Adipocyte (in vitro differentiated cells): ENCODE measurements around the gene CLEC2L.

Experiments used
- DNase-seq: peaks from one replicate; pipeline ENCODE4 v3.0.0-alpha.2; 2015; ENCODE audit warnings: low read depth
- H3K27me3 ChIP-seq: replicated peaks from 2 replicates; pipeline ENCODE4 v1.7.0; 2013; ENCODE audit warnings: mild to moderate bottlenecking, low read length, moderate library complexity; ENCODE audit not compliant: control insufficient read depth, insufficient read depth
- H3K36me3 ChIP-seq: 2 replicates; pipeline ENCODE4 v1.7.0; 2013; ENCODE audit warnings: low read length, mild to moderate bottlenecking, moderate library complexity; ENCODE audit not compliant: control insufficient read depth, insufficient read depth, severe bottlenecking
- H3K4me1 ChIP-seq: 2 replicates; pipeline ENCODE4 v1.7.0; 2013; ENCODE audit warnings: mild to moderate bottlenecking, low read length, moderate library complexity; ENCODE audit not compliant: control insufficient read depth, insufficient read depth
- H3K4me3 ChIP-seq: 2 replicates; pipeline ENCODE4 v1.7.0; 2013; ENCODE audit warnings: mild to moderate bottlenecking, low read length, moderate library complexity
- H3K9ac ChIP-seq: 2 replicates; pipeline ENCODE4 v1.7.0; 2013; ENCODE audit warnings: mild to moderate bottlenecking, low read length, moderate library complexity
- H3K9me3 ChIP-seq: 2 replicates; pipeline ENCODE4 v1.7.0; 2013; ENCODE audit warnings: mild to moderate bottlenecking, low read length, moderate library complexity; ENCODE audit not compliant: control insufficient read depth

CLEC2L gene

DNA sequence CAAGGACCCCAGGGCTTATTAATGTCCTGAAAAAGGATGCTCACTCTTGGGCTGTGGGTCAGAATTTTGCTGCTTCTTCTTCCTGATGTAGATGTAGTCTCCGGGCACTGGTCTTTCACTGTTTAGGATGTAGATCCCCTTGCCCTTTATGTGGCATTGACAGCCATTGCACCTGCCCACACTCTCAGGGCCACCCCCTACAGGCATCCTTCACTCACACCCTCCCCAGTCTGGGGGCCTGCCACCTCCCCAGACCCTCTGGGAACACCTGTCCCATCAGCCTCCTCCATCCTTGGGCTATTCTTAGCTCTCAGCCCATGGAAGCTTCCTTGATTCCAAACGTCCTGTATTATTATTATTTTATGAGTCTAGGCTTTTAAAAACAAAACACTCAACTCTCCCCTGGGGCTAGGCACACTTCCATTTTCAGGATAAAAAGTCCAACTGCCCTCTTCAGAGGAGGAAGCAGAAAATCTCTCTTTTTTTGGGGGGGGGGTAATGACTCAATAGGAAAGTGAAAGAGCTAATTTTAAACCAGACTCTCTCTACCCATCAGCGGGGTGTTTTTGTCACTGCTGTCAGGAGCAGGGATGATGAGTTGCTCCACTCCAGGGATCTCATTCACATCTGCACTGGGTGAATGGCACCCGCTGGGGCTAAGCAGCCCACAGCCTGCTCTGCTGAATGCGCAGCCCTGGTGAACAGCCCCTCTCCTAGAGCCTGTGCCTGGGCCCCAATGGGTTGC lies 28.5 kb upstream of the CLEC2L start:
- Histone ChIP-seq H3K4me1 (no peaks in the 10 kb centered on the region), H3K4me3 (no peak overlapping the region), H3K27me3 (peaks cover 34% of the 10 kb centered on the region), H3K9me3 (peaks cover 18% of the 10 kb centered on the region), H3K9ac (no peak overlapping the region), H3K36me3 (no peaks in the 10 kb centered on the region)
- no peak for DNase-seq

GRCh38 chr7:139495580-139496125 lies 27.8 kb upstream of the CLEC2L start:
- no peak for DNase-seq
- Histone ChIP-seq H3K9me3 (peaks cover 18% of the 10 kb centered on the region), H3K9ac (no peak overlapping the region), H3K36me3 (no peaks in the 10 kb centered on the region), H3K4me1 (no peaks in the 10 kb centered on the region), H3K4me3 (no peak overlapping the region), H3K27me3 (peaks cover 31% of the 10 kb centered on the region)

- H3K27me3 ChIP-seq, result peaks cover 31% of the 10 kb centered on the region
- H3K9ac ChIP-seq, result no peak overlapping the region
- DNase-seq, result no peak
- H3K4me1 ChIP-seq, result no peaks in the 10 kb centered on the region
- no peaks in the 10 kb centered on the region for H3K36me3 ChIP-seq
- H3K4me3 ChIP-seq, result no peak overlapping the region
- H3K9me3 ChIP-seq, result peaks cover 14% of the 10 kb centered on the region
These were observed 27.0 kb upstream of the CLEC2L start for GRCh38 chr7:139496528-139496927.

DNA sequence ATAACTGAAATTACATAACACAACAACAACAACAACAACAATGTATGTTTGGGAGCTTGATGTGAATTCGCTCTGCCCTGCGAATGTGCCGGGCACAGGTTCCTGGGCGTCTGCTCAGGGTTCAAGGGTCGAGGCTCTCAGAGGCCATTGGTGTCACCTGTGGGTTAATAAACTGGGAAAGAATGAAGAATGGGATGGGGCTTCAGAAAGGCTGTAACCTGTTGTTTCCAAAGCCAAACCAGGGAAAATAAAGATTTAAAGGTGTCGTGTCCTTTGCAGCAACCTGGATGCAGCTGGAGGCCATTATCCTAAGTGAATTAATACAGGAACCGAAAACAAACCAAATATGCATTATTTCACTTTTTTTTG lies 22.7 kb upstream of the CLEC2L start:
- Histone ChIP-seq H3K27me3 (peaks cover 17% of the 10 kb centered on the region), H3K36me3 (no peaks in the 10 kb centered on the region), H3K4me1 (no peaks in the 10 kb centered on the region), H3K9me3 (no peaks in the 10 kb centered on the region), H3K4me3 (no peak overlapping the region), H3K9ac (no peak overlapping the region)
- DNase-seq, result no peak

DNA sequence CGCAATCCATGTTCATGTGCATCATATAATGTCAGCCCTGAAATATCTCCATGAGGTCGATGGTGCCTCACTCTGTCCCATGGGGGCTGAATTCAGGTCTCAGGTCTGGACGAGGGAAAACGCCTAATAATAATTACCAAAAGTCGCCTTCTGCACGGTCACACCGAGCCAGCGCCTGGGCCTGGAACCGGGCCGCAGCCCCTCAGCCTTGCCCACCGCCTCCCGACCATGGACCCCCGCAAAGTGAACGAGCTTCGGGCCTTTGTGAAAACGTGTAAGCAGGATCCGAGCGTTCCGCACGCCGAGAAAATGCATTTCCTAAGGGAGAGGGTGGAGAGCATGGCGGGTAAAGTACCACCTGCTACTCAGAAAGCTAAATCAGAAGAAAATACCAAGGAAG lies 21.3 kb upstream of the CLEC2L start:
- H3K27me3 ChIP-seq, result peaks cover 15% of the 10 kb centered on the region
- H3K36me3 ChIP-seq, result no peaks in the 10 kb centered on the region
- no peaks in the 10 kb centered on the region for H3K4me1 ChIP-seq
- no peaks in the 10 kb centered on the region for H3K9me3 ChIP-seq
- no peak overlapping the region for H3K4me3 ChIP-seq
- H3K9ac ChIP-seq, result no peak overlapping the region
- DNase-seq, result no peak

- H3K27me3 ChIP-seq, result no peaks in the 10 kb centered on the region
- no peak overlapping the region for H3K4me3 ChIP-seq
- no peaks in the 10 kb centered on the region for H3K4me1 ChIP-seq
- H3K36me3 ChIP-seq, result no peaks in the 10 kb centered on the region
- no peak for DNase-seq
- no peak overlapping the region for H3K9ac ChIP-seq
- H3K9me3 ChIP-seq, result no peaks in the 10 kb centered on the region
These were observed 17.9 kb upstream of the CLEC2L start for GRCh38 chr7:139505563-139505962.

DNA sequence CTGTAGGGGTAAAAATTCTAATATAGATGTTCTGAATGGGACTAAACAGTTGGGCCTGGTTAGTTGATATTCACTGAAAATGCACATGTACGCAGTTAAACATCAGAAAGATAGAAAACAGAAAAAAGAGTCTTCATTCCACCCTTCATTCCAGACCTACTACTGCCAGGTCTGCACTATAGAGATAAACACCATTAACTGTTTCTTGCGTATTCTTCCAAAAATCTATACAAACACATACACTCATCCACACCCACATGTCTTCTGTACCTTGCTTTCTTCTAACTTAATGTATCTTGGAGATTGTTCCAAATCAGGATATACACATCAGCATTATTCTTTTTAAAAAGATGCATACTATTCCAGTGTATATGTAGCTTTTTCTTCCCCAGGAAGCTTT lies 13.9 kb upstream of the CLEC2L start:
- no peaks in the 10 kb centered on the region for H3K36me3 ChIP-seq
- no peaks in the 10 kb centered on the region for H3K4me1 ChIP-seq
- peaks cover 5% of the 10 kb centered on the region for H3K27me3 ChIP-seq
- no peak overlapping the region for H3K9ac ChIP-seq
- DNase-seq, result no peak
- H3K9me3 ChIP-seq, result no peaks in the 10 kb centered on the region
- H3K4me3 ChIP-seq, result no peak overlapping the region

DNA sequence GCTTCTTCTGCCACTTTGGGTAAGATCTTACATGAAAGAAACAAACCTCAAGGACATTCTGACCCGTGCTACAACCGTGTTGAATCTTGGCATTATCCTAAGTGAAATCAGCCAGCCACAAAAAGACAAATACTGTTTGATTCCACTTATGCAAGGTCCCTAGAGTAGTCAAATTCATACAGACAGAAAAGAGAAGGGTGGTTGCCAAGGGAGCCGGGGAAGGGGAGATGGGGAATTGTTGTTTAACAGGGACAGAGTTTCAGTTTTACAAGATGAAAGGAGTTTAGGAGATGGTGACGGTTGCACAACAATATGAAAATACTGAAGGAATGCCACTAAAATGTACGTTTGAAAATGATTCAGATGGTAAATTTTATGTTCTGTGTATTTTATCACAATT lies 12.2 kb upstream of the CLEC2L start:
- H3K36me3 ChIP-seq, result no peaks in the 10 kb centered on the region
- H3K4me1 ChIP-seq, result no peaks in the 10 kb centered on the region
- H3K9me3 ChIP-seq, result no peaks in the 10 kb centered on the region
- H3K4me3 ChIP-seq, result no peak overlapping the region
- H3K27me3 ChIP-seq, result peaks cover 9% of the 10 kb centered on the region
- H3K9ac ChIP-seq, result no peak overlapping the region
- peak; percentile 27 for DNase-seq

DNA sequence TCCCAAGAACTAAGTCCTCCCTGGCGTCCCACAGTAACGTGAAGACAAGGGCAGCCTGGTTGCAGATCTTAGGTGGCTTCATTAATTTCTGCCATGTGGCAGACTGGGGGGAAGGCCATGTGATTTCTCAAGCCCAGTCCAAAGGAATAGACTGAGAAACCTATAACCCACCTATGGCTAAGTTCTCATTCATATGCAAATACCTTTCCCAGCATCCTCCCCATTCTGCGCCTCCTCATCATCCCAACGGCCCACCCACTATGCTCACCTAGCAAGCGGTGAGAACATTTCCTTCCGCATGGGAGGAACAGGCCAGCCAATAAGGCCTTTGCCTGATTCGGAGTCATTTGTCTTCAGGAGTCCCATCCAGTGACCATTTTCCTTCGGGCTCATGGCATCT lies 8.2 kb upstream of the CLEC2L start:
- no peaks in the 10 kb centered on the region for H3K9me3 ChIP-seq
- H3K4me3 ChIP-seq, result no peak overlapping the region
- peaks cover 16% of the 10 kb centered on the region for H3K27me3 ChIP-seq
- H3K9ac ChIP-seq, result no peak overlapping the region
- no peaks in the 10 kb centered on the region for H3K4me1 ChIP-seq
- H3K36me3 ChIP-seq, result no peaks in the 10 kb centered on the region
- DNase-seq, result no peak

DNA sequence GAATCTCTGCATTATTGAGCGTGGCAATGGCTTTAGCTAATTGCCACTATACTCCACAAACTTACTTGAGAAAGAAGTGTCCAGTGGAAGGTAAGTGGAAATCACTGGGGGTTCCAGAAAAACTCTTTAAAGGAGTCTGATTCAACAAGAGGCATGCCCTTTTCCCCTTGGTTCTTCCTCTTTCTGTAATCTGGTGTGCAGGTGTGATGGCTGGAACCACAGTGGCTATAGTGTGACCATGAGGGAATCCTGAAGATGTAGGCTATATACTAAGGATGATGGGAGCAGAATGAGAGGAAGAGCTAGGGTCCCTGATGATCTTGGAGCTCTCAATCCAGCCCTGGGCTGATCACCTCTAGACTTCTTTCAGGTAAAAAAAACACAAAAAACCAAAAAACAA lies 2.0 kb upstream of the CLEC2L start:
- Histone ChIP-seq H3K9ac (no peak overlapping the region), H3K4me1 (no peaks in the 10 kb centered on the region), H3K4me3 (no peak overlapping the region), H3K27me3 (peaks cover 25% of the 10 kb centered on the region), H3K9me3 (peaks cover 3% of the 10 kb centered on the region), H3K36me3 (no peaks in the 10 kb centered on the region)
- DNase-seq, result no peak

DNA sequence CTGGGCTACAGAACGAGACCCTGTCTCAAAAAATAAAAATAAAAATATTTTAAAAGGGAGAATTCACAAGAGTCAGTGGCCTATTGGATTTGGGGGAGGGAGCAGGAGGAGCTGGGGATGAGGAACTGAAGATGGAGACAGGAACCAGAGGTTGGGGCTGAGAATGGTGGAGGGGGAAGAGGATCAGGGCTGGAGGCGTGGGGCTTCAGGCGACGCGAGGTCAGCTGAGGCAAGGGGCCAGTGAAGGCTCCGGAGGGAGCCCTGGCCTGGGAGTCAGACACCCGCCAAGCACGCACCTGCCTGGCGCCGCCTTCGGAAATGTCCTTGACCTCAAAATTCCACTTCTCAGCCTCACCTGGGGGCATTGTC lies 671 bp upstream of the CLEC2L start:
- H3K36me3 ChIP-seq, result no peaks in the 10 kb centered on the region
- no peaks in the 10 kb centered on the region for H3K4me1 ChIP-seq
- peaks cover 3% of the 10 kb centered on the region for H3K9me3 ChIP-seq
- no peak for DNase-seq
- H3K9ac ChIP-seq, result no peak overlapping the region
- H3K4me3 ChIP-seq, result no peak overlapping the region
- H3K27me3 ChIP-seq, result peaks cover 25% of the 10 kb centered on the region
